CD4-positive, alpha-beta T cell treated with Interleukin-6 for 4 hours (primary cell): Measurements from ENCODE around the gene PDLIM4.

Experiments
- DNase-seq: peaks from one replicate; pipeline ENCODE4 v3.0.0-alpha.2; 2020; ENCODE audit warnings: mixed read lengths

PDLIM4 gene

GRCh38 chr5:132257131-132258101 lies at the start of gene PDLIM4:
PDLIM4 (plus strand) TSS chr5:132257696; CDS start chr5:132257735, 39 bp downstream.
- DNase-seq: no peak

GRCh38 chr5:132207778-132208177 lies 49.7 kb upstream of the PDLIM4 start:
- DNase-seq: no peak

- DNase-seq: no peak
These were observed 48.4 kb upstream of the PDLIM4 start for GRCh38 chr5:132209131-132209530.

- no peak for DNase-seq
These were observed 47.5 kb upstream of the PDLIM4 start for GRCh38 chr5:132209901-132210545.

GRCh38 chr5:132210944-132211343 lies 46.6 kb upstream of the PDLIM4 start:
- DNase-seq: no peak

GRCh38 chr5:132211787-132212186 lies 45.7 kb upstream of the PDLIM4 start:
- no peak for DNase-seq

GRCh38 chr5:132213666-132214065 lies 43.8 kb upstream of the PDLIM4 start:
- no peak for DNase-seq

- no peak for DNase-seq
These were observed 43.0 kb upstream of the PDLIM4 start for GRCh38 chr5:132214491-132214890.

- DNase-seq: no peak
These were observed 42.2 kb upstream of the PDLIM4 start for GRCh38 chr5:132215329-132215728.

- no peak for DNase-seq
These were observed 39.2 kb upstream of the PDLIM4 start for GRCh38 chr5:132218321-132218720.

- no peak for DNase-seq
These were observed 38.1 kb upstream of the PDLIM4 start for GRCh38 chr5:132219289-132219970.

- DNase-seq: no peak
These were observed 37.5 kb upstream of the PDLIM4 start for GRCh38 chr5:132219981-132220380.

- no peak for DNase-seq
These were observed 37.0 kb upstream of the PDLIM4 start for GRCh38 chr5:132220491-132220890.

GRCh38 chr5:132221781-132222648 lies 35.5 kb upstream of the PDLIM4 start:
- no peak for DNase-seq

- DNase-seq: no peak
These were observed 34.9 kb upstream of the PDLIM4 start for GRCh38 chr5:132222649-132223038.

GRCh38 chr5:132223861-132224260 lies 33.6 kb upstream of the PDLIM4 start:
- no peak for DNase-seq

- DNase-seq: no peak
These were observed 32.8 kb upstream of the PDLIM4 start for GRCh38 chr5:132224716-132225115.

GRCh38 chr5:132225165-132226032 lies 32.1 kb upstream of the PDLIM4 start:
- peak; percentile 50 for DNase-seq

- no peak for DNase-seq
These were observed 30.8 kb upstream of the PDLIM4 start for GRCh38 chr5:132226516-132227234.

GRCh38 chr5:132227235-132227484 lies 30.3 kb upstream of the PDLIM4 start:
- DNase-seq: no peak
